HG02970 (cell line): ENCODE measurements around the gene ZNF79.

Experiments
- ATAC-seq: cut with Tn5 transposase; IDR thresholded peaks from one replicate; pipeline ENCODE4 v1.9.1; 2021; ENCODE audit warnings: mild to moderate bottlenecking, moderate library complexity, moderate number of reproducible peaks; ENCODE audit not compliant: unreplicated experiment, low FRiP score

ZNF79 gene

GRCh38 chr9:127397646-127398274, 26.4 kb upstream of the ZNF79 start:
- ATAC-seq, result no peak

- no peak for ATAC-seq
These were observed 25.9 kb upstream of the ZNF79 start for GRCh38 chr9:127398275-127398647.

DNA sequence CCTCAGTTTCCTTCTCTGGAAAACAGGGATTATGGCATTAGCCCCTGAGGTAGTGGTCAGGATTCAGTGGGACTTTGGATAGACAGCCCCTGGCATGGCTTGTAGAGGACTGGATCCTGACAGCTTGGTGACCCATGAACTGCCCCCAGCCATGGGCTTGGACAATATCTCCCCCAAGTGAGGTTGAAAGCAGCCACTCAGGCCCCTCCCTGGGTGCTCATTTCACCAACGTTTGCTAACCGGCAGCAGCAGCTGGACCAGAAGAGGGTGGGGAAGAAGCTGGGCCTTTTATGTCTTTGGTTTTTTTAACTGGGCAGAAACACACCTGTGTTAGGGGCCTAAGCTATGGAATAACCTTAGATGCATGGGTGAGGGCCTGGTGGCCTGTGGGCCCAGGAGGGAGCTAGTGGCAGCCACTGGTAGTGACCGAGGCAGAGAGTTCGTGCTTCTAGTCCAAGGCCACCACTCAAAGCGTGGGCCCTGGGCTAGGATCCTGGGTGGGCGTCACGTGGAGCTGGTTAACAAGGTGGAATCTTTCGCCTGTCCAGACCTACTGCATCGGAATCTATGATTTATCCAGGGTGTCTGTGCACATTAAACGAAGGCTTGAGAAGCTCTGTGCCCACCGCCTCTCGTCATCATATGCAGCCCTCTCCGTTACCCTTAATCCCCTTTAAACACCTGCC, 25.3 kb upstream of the ZNF79 start:
- ATAC-seq, result no peak

GRCh38 chr9:127399736-127400269, 24.4 kb upstream of the ZNF79 start:
- ATAC-seq, result no peak

DNA sequence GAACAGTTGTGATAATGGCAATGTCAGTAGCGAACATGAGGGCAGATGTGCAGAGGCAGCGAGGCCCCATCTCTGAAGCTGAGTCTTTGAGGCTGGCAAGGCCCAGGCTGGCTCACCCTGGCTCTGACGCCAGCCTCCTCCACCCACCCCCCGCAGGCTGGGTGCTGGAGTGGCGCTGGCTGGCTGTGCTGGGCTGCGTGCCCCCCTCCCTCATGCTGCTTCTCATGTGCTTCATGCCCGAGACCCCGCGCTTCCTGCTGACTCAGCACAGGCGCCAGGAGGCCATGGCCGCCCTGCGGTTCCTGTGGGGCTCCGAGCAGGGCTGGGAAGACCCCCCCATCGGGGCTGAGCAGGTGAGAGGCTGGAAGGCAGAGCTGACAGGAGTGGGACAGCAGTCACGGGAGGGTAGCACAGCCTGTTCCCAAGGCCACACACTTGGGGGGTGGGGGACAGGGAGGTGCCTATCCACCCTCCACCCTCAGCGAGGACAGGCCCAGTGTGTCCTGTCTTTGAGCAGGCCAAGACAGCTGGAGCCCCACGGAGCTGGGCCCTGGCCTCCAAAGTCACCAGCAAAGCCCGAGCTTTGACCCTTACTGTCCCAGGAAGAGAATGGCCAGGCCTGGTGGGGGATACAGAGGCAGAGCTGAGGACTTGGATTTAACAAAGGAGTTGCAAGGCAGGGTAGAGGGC, 21.6 kb upstream of the ZNF79 start:
- ATAC-seq, result no peak

- no peak for ATAC-seq
These were observed 20.5 kb upstream of the ZNF79 start for GRCh38 chr9:127403507-127404192.

DNA sequence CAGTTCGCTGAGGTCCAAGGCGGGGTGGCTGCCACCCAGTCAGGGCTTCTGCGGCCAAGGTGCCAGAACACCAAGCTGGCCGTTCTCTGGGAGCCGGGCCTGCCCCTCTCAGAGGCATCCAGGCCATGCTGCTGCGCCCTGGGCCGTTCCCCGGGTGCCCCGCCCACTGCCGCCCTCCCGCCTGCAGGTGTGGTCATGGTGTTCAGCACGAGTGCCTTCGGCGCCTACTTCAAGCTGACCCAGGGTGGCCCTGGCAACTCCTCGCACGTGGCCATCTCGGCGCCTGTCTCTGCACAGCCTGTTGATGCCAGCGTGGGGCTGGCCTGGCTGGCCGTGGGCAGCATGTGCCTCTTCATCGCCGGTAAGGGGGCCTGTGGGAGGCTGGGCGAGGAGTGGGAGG, 19.6 kb upstream of the ZNF79 start:
- no peak for ATAC-seq

GRCh38 chr9:127405344-127406125, 18.6 kb upstream of the ZNF79 start:
- no peak for ATAC-seq

- no peak for ATAC-seq
These were observed 17.2 kb upstream of the ZNF79 start for GRCh38 chr9:127406799-127407491.

GRCh38 chr9:127407492-127407843, 16.7 kb upstream of the ZNF79 start:
- no peak for ATAC-seq

DNA sequence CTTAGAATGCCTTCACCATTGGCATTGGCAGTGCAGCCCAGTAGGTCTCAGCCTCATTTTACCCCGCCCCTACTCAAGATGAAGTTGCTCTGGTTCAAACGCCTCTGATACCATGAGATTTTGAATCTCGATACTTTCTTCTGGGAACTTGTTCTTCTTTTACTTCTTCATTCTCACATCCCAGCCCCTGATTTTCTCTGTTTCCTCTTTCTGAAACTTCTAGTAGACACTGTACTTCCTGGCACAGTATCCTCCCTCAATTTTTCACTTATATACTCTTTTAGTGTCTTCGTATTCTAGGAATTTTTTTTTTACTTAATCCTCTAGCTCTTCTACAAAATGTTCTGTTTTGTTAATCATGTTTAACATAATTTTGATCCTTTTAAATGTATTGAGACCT, 13.1 kb upstream of the ZNF79 start:
- ATAC-seq, result no peak

DNA sequence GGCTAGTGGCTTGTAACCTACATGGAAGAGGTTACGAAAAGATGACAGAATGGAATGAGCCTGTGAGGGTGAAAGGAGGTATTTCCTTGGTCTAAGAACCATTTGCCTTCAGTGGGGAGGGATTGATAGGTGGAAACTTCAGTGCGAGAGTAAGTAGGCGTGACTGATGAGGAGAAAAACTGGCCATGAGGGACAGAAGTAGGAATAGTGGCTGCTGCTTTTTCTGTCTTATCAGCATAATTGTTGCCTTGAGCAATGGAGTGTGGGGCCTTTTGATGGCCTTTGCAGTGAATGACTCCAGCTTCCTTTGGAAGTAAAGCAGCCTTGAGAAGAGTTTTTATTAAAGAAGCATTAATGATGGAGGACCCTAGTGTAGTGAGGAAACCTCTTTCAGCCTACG, 9.0 kb upstream of the ZNF79 start:
- ATAC-seq, result no peak

DNA sequence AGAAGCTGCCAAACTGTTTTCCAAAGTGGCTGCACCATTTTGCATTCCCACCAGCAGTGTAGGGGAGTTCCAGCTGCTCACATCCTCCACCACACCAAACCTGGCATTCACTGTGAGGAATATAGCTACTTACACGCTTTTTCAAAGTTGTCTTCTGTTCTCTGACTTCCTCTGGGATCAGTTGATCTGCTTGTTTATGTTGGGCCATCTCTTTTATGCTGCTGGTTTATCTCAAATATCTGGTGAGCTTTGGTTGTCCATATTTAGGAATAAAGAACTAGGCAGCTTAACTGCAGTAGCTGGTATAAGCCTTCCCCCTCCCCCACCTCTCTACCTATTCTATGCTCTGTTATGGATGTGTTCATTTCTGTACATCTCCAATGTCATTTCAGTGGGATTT, 8.5 kb upstream of the ZNF79 start:
- no peak for ATAC-seq

DNA sequence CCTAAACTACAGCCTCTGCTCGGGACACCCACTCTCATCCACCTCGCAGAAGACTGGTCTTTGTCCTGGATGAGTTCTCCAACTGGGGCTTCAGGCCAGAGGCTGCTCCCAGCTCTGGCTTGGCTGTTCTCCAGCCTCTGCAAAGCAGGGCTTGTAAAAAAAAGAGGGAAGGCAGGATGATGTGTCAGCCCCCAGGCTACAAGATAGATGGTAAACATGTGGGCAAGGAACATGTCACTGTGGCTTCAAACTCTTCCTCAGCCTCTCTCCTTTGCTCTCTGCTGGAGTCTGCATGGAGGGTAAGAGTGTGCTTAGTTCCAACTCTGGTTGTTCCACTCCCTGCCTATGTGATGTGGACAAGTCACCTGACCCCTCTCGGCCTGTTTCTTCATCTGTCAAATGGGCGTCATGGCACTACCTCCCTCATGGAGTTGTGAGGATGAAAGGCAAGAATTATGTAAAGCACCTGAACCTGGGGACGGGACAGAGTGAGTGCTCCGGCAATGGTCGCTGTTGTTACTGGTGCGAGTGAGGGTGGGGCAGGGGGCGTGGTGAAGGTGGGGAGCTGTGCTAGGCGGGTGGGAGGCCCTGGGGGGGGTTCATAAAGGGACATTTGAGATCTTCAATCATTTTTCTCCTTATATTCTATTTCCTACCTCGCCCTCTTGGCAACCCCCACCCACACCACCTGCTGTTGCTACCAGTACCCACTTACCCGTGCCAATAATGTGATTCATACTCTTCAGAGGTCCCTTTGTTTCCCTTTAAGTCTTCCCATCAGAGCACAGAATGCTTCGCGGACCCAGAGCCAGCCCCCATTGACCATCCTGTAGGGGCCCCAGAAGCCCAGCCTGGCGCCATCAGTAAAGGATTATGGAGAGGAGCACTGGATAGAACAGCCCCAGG, 6.8 kb upstream of the ZNF79 start:
- no peak for ATAC-seq

DNA sequence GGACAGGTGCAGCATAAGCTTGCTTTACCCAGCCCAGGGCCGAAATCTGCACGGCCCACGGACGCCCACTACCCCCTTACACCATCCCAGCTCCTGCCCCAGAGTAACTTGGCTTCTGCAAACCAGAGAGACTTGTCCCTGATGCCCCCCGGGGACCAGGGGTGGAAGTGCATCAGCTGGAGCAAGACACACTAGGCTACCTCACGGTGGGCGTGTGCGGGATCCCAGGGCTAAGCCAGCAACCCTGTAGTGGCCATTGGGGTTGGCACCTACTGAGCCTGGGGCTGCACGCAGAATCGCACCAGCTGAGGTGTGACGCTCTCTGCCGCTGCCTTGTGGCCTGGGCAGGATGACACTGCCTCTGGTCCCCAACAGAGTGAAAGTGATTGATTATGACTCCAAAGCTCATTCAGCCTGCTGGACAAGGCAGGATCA, 6.1 kb upstream of the ZNF79 start:
- ATAC-seq, result no peak

DNA sequence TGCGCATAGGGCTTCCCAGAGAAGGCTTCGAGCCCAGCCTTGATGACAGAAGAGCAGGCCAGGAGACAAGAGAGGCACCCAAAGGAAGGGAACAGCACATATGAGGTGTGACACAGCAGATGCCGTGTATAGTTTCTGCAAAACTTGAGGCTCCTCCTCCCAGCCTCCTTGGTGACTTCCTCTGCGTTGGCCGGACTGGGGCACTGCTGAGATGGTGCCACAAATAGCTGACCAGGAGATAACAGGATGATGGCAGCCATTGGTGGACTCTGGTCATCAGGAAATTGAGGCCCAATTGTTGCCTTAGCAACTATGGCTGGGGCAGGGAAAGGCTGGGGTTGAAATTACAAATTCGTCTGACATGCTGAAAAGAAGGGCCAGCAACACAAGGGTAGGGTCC, 4.8 kb upstream of the ZNF79 start:
- no peak for ATAC-seq

- ATAC-seq, result no peak
These were observed 3.1 kb upstream of the ZNF79 start for GRCh38 chr9:127421057-127421456.

DNA sequence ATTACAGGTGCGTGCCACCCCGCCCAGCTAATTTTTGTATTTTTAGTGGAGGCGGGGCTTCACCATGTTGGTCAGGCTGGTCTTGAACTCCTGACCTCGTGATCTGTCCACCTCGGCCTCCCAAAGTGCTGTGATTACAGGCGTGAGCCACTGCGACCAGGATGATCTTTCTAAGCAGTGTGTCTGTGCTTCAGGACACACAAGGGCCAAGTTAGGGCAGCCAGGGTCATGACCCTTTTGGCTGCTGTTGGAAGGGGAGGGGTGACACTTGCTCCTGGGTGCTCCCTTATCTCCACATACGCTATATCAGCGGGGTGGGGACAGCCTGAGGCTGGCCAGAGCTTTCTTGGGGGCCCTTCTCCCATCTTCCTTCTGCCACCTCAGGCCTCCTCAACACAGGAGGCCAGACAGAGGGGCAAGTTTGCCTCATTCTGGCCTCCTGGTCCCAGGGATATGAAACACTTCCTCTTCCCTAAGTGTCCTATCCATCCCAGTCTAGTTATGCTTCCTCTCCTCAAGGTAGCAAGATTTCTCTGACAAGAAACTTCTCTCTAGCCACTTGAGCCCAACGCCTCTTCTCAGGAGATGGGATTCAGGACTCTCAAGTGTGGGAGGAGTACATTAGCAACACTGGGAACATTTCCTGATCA, 1.9 kb upstream of the ZNF79 start:
- ATAC-seq, result no peak
